Activated CD4-positive, alpha-beta memory T cell treated with anti-CD3 and anti-CD28 coated beads for 36 hours (primary cell): ENCODE measurements around the gene ASB14. TPM values are rescaled to one million over a fixed set of nuclear protein-coding genes. Genes with fewer than 3 reads are reported as not detected.
A peak's percentile ranks its signal among the peaks of the same experiment; 100 is the strongest.
"Not testable (repeated sequence)": the region's sequence is repeated elsewhere in the genome, so short reads cannot be mapped to it uniquely, and the experiment has no call there.

Experiments used
- CTCF ChIA-PET: fragments of 350-600 bp; sonication (Branson Sonifier 250); formaldehyde crosslinking; loops from one replicate; lab custom pipeline; 2021; ENCODE audit warnings: antibody characterized with exemption, inconsistent platforms; lab: Charles Lee
- POLR2A ChIA-PET: fragments of 350-600 bp; sonication (Branson Sonifier 250); formaldehyde crosslinking; loops from one replicate; lab custom pipeline; 2021; ENCODE audit warnings: antibody characterized with exemption; lab: Charles Lee
- DNase-seq: peaks from one replicate; pipeline ENCODE4 v3.0.0-alpha.2; 2020
- H3K27ac Mint-ChIP-seq: one replicate; pipeline ENCODE4 v1.8.0; 2021; ENCODE audit warnings: mixed read lengths
- H3K27me3 Mint-ChIP-seq: one replicate; pipeline ENCODE4 v1.8.0; 2021; ENCODE audit warnings: mixed read lengths
- H3K36me3 Mint-ChIP-seq: one replicate; pipeline ENCODE4 v1.8.0; 2021; ENCODE audit warnings: mixed read lengths
- H3K4me1 Mint-ChIP-seq: one replicate; pipeline ENCODE4 v1.8.0; 2021; ENCODE audit warnings: low read depth, mixed read lengths
- H3K4me3 Mint-ChIP-seq: one replicate; pipeline ENCODE4 v1.8.0; 2021; ENCODE audit warnings: mild to moderate bottlenecking, mixed read lengths
- H3K9me3 Mint-ChIP-seq: one replicate; pipeline ENCODE4 v1.8.0; 2021; ENCODE audit warnings: mixed read lengths
- intact Hi-C: fragments of 100-400 bp; cut with micrococcal nuclease; formaldehyde crosslinking; loops from one replicate; pipeline ENCODE4 v1.15.1; 2023
- total RNA-seq, 2 experiments: library from RNA; stranded (reverse); gene quantifications; one replicate each; pipeline ENCODE4 v1.2.3, GENCODE V29; 2021

Gene ASB14
- total RNA-seq: not detected

- no peak for DNase-seq
- H3K36me3 Mint-ChIP-seq: no peaks in the 10 kb centered on the region
- CTCF ChIA-PET: no interaction called here
These were observed at the start of gene ASB14 for GRCh38 chr3:57292159-57292896. Gene ASB14, minus strand, starts transcription at chr3:57292685. Its CDS starts 652 bp downstream, at chr3:57292033.

GRCh38 chr3:57339071-57339642 is 46.7 kb upstream of the ASB14 start:
- H3K4me3 Mint-ChIP-seq, H3K27ac Mint-ChIP-seq, H3K4me1 Mint-ChIP-seq, intact Hi-C loops, POLR2A ChIA-PET, H3K36me3 Mint-ChIP-seq, DNase-seq, H3K9me3 Mint-ChIP-seq: not testable (repeated sequence)
- CTCF ChIA-PET: interaction anchor here (0.6 kb wide), 1 partner anchor 1959 kb away, joined by 3 read pairs; no protein-coding TSS in a partner anchor
- H3K27me3 Mint-ChIP-seq: peaks cover 16% of the 10 kb centered on the region

More at GRCh38 chr3:57292159-57292896, at the start of gene ASB14:
- Mint-ChIP-seq H3K4me3 (no peak within 1 kb of the TSS), H3K27me3 (peaks cover 13% of the 10 kb centered on the region), H3K9me3 (no peaks in the 10 kb centered on the region), H3K4me1 (no peaks in the 10 kb centered on the region), H3K27ac (no peak within 1 kb of the TSS)
- intact Hi-C loops: no loop called here
- POLR2A ChIA-PET: no interaction called here

GRCh38 chr3:57338272-57339070 is 46.0 kb upstream of the ASB14 start:
- H3K4me1 Mint-ChIP-seq, H3K9me3 Mint-ChIP-seq, DNase-seq, H3K27ac Mint-ChIP-seq, H3K36me3 Mint-ChIP-seq, CTCF ChIA-PET, H3K4me3 Mint-ChIP-seq, intact Hi-C loops, POLR2A ChIA-PET: not testable (repeated sequence)
- H3K27me3 Mint-ChIP-seq: peaks cover 13% of the 10 kb centered on the region

DNA sequence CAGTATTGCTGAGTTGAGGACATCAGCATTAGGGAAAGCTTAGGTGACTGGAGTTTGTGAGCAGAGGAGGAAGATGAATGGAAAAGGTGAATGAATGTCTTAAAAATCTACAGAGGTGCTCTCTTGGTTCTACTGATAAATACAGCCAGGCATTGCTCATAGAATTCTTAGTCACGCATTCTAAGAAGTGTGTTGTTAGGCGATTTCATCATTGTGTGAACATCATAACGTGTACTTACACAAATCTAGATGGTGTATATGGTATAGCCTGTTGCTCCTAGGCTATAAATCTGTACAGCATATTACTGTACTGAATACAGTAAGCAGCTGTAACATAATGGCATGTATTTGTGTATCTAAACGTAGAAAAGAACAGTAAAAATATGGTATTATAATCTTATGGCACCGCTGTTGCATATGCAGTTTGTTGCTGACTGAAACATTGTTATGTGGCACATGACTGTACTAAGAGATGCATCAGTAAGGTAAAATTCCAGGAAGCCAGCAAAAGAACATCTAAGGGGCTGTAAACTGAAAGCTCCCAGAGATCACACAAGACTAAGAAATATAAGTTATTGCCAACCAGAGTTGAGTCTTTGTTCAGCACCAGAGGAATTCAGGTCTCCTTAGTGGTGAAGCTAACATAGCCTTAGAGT is 42.9 kb upstream of the ASB14 start:
- ChIA-PET POLR2A (no interaction called here), CTCF (interaction anchor here (0.8 kb wide), 1 partner anchor 234 kb away, joined by 3 read pairs; no protein-coding TSS in a partner anchor)
- intact Hi-C loops: no loop called here
- Mint-ChIP-seq H3K36me3 (no peaks in the 10 kb centered on the region), H3K27me3 (peaks cover 11% of the 10 kb centered on the region), H3K4me1 (no peaks in the 10 kb centered on the region), H3K4me3 (no peak overlapping the region), H3K9me3 (no peaks in the 10 kb centered on the region), H3K27ac (no peak overlapping the region)
- no peak for DNase-seq

GRCh38 chr3:57331078-57331610 is 38.7 kb upstream of the ASB14 start:
- H3K4me1 Mint-ChIP-seq: no peaks in the 10 kb centered on the region
- DNase-seq: no peak

GRCh38 chr3:57326498-57326897 is 34.0 kb upstream of the ASB14 start:
- POLR2A ChIA-PET, H3K27me3 Mint-ChIP-seq, H3K4me3 Mint-ChIP-seq, H3K4me1 Mint-ChIP-seq, H3K27ac Mint-ChIP-seq, intact Hi-C loops, CTCF ChIA-PET, H3K9me3 Mint-ChIP-seq, DNase-seq, H3K36me3 Mint-ChIP-seq: not testable (repeated sequence)

More at GRCh38 chr3:57331078-57331610, 38.7 kb upstream of the ASB14 start:
- POLR2A ChIA-PET: no interaction called here
- no peaks in the 10 kb centered on the region for H3K36me3 Mint-ChIP-seq
- intact Hi-C loops: no loop called here
- CTCF ChIA-PET: no interaction called here
- H3K27me3 Mint-ChIP-seq: peaks cover 10% of the 10 kb centered on the region
- H3K9me3 Mint-ChIP-seq: peaks cover 3% of the 10 kb centered on the region
- H3K4me3 Mint-ChIP-seq: no peak overlapping the region
- H3K27ac Mint-ChIP-seq: no peak overlapping the region

GRCh38 chr3:57314204-57314603 is 21.7 kb upstream of the ASB14 start:
- intact Hi-C loops: no loop called here
- Mint-ChIP-seq H3K27me3 (peaks cover 30% of the 10 kb centered on the region), H3K9me3 (peaks cover 3% of the 10 kb centered on the region), H3K4me1 (no peaks in the 10 kb centered on the region), H3K4me3 (no peak overlapping the region), H3K36me3 (no peaks in the 10 kb centered on the region), H3K27ac (no peak overlapping the region)
- DNase-seq: no peak
- CTCF ChIA-PET: no interaction called here
- POLR2A ChIA-PET: no interaction called here

DNA sequence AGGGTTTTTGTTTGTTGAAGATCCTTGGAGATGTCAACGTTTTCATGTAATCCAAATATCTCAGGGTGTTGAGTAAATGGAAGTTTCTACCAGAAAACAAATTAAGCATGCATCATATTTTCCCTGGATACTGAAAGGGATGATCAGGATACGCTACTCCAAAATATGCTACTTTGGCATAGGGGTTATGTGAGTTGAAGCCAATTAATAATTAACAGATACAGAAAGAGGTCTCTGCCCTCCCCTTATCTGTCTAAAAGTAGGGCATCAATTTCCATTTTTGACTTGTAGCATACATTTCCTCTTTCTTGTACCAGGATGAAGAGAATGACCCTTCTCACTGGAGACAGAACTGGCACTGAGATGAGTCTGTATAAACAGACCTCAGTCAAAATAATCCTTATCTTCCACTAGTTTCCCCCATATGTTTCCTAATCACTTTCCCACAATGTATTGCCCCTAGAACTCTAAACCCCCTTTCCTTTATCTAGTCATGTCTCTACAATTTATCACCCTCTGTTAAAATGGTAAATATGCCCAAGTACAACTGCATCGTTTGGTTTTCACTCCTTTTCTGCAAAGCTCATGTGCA is 17.4 kb upstream of the ASB14 start:
- no peak overlapping the region for H3K4me3 Mint-ChIP-seq
- DNase-seq: no peak
- no peaks in the 10 kb centered on the region for H3K9me3 Mint-ChIP-seq
- intact Hi-C loops: no loop called here
- H3K27me3 Mint-ChIP-seq: peaks cover 11% of the 10 kb centered on the region
- ChIA-PET CTCF (no interaction called here), POLR2A (no interaction called here)
- H3K36me3 Mint-ChIP-seq: no peaks in the 10 kb centered on the region
- H3K4me1 Mint-ChIP-seq: no peaks in the 10 kb centered on the region
- no peak overlapping the region for H3K27ac Mint-ChIP-seq

- H3K4me3 Mint-ChIP-seq, POLR2A ChIA-PET, DNase-seq, H3K36me3 Mint-ChIP-seq, H3K27ac Mint-ChIP-seq, H3K4me1 Mint-ChIP-seq, CTCF ChIA-PET, intact Hi-C loops, H3K9me3 Mint-ChIP-seq: not testable (repeated sequence)
- H3K27me3 Mint-ChIP-seq: peaks cover 14% of the 10 kb centered on the region
These were observed 11.0 kb upstream of the ASB14 start for GRCh38 chr3:57303520-57303919.

DNA sequence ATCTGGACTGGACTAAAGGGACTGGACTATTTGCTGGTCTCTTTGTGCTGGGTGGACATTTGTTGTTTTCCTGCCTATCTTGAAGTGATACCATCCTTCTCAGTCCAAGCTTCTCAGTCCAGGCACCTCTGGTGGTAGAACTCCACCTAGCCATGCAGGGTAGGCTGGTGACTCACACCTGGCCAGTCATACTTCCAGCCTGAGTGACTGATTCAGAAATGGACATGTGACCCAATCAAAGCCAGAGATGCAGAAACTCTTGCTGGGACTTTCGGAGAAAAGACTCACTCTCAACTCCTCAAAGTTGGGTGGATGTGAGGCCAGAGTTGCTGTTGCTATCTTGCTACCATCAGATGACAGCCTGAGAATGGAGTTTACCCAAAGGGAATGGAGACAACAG is 5.6 kb upstream of the ASB14 start:
- ChIA-PET CTCF (interaction anchor here (0.7 kb wide), 1 partner anchor 128 kb away, joined by 4 read pairs; no protein-coding TSS in a partner anchor), POLR2A (no interaction called here)
- no peaks in the 10 kb centered on the region for H3K4me1 Mint-ChIP-seq
- H3K9me3 Mint-ChIP-seq: no peaks in the 10 kb centered on the region
- no peaks in the 10 kb centered on the region for H3K36me3 Mint-ChIP-seq
- H3K27ac Mint-ChIP-seq: no peak overlapping the region
- H3K27me3 Mint-ChIP-seq: peaks cover 15% of the 10 kb centered on the region
- peak; percentile 41 for DNase-seq
- no peak overlapping the region for H3K4me3 Mint-ChIP-seq
- intact Hi-C loops: no loop called here

DNA sequence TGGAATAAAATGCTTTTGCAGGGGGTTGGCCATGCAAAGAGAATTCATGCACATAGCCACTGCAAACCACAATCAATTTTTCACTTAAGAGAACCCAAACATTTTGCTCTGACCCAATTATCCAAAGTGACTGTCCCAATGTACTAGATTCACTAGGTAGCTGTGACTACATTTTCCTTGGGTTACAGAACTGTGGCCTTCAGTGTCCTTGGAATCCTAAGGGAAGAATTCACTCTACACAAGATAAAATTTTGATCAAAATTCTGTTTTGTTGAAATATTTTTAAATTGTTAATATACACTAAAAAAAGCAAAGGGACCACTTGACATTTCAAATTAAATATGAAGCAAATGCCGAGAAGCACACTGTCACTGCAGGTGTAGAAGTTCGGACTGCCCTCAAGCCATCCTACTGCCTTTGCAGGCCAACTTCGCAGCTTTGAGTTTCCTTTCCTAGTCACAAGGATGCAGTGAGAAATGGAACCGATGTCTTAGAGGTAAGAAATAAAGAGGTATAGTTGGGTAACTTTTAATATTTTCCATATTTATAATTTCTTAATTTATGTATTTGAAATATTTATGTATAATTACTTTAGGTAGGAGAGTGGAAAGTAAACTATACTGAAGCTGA is 527 bp upstream of the ASB14 start:
- Mint-ChIP-seq H3K27ac (no peak overlapping the region), H3K9me3 (no peaks in the 10 kb centered on the region), H3K27me3 (peaks cover 16% of the 10 kb centered on the region), H3K36me3 (no peaks in the 10 kb centered on the region), H3K4me1 (no peaks in the 10 kb centered on the region), H3K4me3 (no peak overlapping the region)
- DNase-seq: no peak
- ChIA-PET POLR2A (no interaction called here), CTCF (no interaction called here)
- intact Hi-C loops: no loop called here
